22Rv1 (cell line): ENCODE measurements around the gene PJA1.

Experiments
- H3K27ac ChIP-seq: fragments of 450-650 bp; 2 replicates; pipeline ENCODE4 v1.5.1; 2017
- CTCF ChIP-seq: fragments of 450-650 bp; IDR thresholded peaks from 2 replicates; pipeline ENCODE4 v1.5.1; 2017; ENCODE audit warnings: mild to moderate bottlenecking
- ZFX ChIP-seq: fragments of 450-650 bp; IDR thresholded peaks from 2 replicates; pipeline ENCODE4 v1.6.1; 2017; ENCODE audit warnings: antibody characterized with exemption, borderline replicate concordance

The PJA1 gene

DNA sequence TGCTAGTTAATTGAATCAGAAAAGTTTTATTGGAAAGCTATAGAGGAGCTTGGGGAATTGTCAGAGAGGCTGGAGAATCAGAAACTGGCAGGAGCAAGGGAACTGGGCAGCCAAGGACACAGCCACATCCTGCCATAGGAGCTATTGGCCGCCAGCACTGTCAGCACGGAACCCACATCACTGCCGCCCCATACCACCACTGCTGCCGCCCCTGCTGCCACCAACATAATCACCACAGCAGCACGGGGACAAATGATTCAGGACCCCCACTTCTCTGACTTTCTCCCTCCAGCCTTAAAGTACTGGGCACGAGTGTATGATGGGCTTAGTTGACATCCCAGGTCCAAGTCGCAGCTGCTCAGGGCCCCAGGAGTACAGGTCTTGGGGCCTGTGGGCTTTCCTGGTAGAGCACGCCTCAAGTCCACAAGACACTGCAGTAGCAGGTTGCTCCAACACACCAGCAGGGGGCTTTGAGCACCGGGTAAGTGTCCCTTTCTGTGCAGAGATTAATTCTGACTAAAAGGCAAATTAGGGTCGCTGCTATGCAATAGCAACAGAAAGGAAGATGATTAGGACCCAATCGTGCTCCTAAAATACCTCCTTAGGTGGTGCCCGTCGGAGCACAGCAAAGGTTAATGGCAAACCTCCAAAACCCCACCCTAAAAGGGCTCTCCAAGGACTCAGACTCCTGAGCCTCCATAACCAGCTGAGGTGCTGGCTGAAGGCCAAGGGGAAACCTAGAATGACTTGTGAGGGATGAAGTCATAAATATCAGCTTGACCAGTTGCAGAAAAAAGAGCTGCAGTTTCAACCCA, 6.9 kb downstream of the PJA1 start:
- H3K27ac ChIP-seq: no peak overlapping the region
- TF ChIP-seq ZFX (no peak), CTCF (peak; percentile 33)

DNA sequence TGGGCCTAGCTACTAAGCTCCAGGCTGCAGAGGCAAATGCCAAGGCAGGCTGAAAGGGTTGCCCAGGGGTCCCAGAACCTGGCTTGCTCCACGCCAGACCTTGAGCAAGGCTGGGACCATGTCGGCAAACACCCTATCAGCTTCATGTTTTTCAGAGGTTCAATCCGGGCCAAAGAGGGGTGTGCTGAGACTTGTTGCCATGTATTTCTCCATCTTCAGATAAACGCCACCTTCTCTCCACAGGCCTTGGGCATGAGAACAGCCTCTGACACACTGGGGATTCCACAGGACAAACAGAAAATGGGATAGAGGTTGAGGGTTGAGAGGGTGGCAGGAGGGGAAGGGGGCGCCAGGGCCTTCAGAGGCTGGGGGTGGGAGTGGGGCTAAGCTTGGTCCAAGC, 8.6 kb downstream of the PJA1 start:
- TF ChIP-seq ZFX (no peak), CTCF (no peak)
- H3K27ac ChIP-seq: no peak overlapping the region

DNA sequence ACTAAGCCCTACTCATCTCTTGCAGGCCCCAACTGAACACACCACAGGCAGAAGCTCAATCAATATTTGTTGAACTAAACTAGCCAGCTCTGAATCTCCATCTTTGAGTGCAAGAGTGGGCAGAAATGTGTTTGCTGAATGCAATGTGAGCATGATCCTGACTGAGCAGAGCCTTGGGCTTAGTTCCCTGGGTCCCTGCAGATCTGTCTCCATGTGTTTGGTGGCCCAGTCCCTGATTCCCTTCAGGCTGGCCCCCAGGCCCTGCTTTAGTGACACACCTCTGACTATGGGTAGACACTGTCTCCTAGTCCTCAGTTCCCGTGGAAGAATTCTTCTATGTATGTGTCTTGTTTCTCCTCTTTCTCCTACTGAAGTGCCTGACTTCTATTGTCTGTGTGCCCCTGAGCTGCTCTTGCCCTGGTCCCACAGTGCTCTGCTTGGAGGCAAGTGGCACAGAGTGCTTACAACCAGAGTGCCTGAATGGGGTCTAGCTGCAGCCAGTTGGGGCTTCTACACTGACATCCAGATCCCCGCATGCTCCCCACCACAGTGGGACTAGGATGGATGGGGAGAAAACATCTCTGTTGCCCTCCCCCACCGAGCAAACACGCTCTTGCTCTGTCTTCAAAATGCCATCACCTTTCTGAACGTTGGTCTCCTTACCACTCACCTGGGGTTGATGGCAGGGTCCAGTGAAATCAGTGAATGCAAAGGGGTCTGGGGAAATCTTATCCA, 9.3 kb downstream of the PJA1 start:
- TF ChIP-seq ZFX (no peak), CTCF (no peak)
- no peak overlapping the region for H3K27ac ChIP-seq

DNA sequence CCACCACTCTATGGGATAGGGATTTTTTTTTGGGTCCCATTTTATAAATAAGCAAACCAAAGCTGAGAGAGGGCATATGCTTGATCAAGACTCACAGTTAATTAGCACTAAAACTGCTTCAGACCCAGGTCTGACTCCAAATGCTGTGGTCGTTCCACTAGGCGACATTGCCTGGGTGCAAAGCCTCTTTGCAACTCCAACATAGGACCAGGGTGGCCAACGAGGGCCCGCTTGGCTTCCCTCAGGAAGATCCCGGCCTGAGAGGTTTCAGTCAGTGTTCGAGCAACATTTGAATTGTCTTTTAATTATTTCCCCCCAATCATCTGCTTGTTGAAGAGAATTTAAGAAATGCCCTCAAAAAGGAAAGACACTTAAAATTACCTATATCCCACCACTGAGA, 11.2 kb downstream of the PJA1 start:
- H3K27ac ChIP-seq: no peak overlapping the region
- TF ChIP-seq ZFX: no peak
- TF ChIP-seq CTCF: no peak

DNA sequence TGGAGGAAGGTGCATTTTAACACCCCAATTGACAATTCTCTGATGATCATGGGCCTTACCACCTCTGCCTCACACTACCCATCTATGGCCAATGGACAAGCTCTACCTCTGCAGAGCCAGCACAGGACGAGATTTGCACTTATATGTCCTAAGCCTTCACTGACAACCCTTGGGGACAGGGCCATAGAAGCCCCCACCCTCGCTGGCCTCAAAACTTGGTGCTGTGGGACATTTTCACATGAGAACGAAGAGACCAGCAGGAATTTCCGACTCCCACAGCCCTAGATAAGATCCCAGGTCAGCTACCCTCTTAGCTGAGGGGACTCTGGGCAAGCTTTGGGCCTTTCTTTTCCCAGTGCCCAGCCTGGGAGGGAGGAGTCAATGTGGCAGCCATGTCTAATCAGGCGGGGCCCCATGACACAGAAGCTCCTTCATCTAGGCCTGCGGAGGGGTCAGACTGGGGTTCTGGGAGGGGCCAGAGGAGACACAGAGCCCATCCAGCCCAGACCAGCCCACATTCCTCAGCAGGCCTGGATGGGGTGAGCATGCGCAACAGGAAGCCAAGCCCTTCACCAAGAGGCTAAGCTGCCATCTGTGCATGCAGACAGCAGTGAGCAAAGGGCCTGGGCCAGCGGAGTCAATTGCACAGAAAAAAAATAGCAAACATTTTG, 12.1 kb downstream of the PJA1 start:
- TF ChIP-seq ZFX (no peak), CTCF (no peak)

DNA sequence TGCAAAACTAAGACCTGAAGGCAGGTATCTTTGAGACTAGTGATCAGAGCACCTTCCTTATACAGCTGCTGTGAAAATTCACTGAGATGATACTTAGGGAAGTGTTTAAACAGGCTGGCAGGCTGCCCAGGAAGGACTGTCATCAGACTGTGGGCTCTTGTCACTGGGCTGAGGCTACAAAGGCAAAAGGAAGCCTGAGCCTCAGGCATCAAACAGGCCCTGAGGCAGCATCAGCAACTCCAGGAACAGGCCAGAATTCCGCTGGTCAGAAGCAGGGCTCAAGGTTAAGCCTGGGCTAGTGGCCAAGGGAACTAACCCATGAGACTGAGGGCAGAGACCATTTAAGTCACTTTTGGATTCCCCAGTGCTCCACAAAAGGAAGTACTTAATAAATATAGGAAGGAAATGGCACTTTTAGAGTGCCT, 12.8 kb downstream of the PJA1 start:
- no peak for TF ChIP-seq ZFX
- TF ChIP-seq CTCF: no peak
- no peak overlapping the region for H3K27ac ChIP-seq

More for the DNA sequence above, 12.1 kb downstream of the PJA1 start:
- no peak overlapping the region for H3K27ac ChIP-seq
